ENCODE measurements around the gene ZCCHC24. TPM values are rescaled to one million over a fixed set of nuclear protein-coding genes. Genes with fewer than 3 reads are reported as not detected.

Gene ZCCHC24
- total RNA-seq, 1 donor from 2014 or later = 31.8 TPM

DNA sequence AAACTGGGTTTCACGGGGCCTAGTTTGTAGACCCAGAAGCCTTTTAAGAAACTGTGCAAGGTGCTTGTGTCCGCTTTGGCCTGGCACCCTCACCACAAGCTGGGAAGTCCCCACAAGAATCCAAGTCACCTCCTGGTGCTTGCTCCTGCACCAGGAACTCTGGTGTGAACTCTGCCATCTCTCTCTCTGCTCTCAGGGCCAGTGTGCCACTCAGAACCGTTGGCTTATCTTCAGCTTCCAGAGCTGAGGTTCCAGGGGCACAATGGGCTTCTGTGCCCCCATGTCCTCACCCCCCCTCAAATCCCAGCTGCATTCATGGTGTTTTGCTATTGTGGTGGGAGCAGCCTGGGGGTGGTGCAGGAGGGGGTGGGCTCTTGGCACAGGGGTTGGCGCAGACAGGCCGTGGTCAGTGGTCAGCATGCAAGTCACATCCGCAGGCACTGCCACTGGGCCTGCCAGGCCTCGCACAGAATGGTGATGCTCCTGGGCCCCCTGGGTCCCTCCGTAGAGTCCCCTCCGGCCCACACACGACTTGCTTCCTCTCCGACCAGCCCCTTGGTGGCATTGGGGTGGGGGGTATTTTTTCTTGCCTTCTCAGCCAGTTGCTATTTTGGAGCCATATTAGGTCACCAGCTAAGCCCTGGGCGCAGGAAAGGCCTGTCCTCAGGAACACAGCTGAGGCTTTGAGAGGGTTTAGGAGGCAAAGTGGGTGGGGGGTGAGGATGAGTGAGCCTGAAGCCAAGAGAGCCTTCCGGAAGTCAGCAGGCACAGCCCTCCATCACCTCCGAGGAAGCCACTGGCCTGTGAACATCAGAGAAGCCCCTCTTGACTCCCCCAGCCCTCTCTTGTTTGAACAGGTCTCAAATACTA lies 3.0 kb downstream of the ZCCHC24 start:
- Mint-ChIP-seq H3K9me3 (no peaks in the 10 kb centered on the region), H3K4me3 (peak overlapping the region; percentile 86), H3K27ac (no peak overlapping the region), H3K36me3 (no peaks in the 10 kb centered on the region), H3K4me1 (peaks cover 41% of the 10 kb centered on the region), H3K27me3 (ENCODE audit: low read depth) (peaks cover 2% of the 10 kb centered on the region)
- DNase-seq (ENCODE audit: low spot score in 2 of 2, unreplicated experiment in 2 of 2) = no peak
- TF ChIP-seq, protein P1, sequence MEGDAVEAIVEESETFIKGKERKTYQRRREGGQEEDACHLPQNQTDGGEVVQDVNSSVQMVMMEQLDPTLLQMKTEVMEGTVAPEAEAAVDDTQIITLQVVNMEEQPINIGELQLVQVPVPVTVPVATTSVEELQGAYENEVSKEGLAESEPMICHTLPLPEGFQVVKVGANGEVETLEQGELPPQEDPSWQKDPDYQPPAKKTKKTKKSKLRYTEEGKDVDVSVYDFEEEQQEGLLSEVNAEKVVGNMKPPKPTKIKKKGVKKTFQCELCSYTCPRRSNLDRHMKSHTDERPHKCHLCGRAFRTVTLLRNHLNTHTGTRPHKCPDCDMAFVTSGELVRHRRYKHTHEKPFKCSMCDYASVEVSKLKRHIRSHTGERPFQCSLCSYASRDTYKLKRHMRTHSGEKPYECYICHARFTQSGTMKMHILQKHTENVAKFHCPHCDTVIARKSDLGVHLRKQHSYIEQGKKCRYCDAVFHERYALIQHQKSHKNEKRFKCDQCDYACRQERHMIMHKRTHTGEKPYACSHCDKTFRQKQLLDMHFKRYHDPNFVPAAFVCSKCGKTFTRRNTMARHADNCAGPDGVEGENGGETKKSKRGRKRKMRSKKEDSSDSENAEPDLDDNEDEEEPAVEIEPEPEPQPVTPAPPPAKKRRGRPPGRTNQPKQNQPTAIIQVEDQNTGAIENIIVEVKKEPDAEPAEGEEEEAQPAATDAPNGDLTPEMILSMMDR (IDR thresholded peaks at IDR 0.05; ENCODE audit: unreplicated experiment) = no peak

DNA sequence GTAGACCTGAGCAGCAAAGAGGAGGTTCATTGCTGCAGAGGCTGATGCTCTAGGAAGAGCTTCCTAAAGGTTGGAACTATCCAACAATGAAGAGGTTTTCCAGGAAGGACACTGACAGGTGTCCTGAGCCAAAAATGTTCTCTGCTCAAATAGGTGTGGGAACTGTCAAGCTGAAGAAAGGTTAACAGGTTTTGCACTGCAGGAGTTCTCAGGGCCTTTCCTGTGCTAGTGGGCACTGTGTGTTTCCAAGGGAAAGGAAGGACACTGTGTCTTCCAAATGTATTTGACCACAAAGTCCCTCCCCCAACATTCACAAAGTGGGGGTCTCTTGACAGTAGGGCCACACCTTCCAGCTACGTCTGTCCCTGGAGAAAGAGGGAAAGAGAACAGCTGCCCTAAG lies 4.0 kb downstream of the ZCCHC24 start:
- Mint-ChIP-seq H3K27me3 (ENCODE audit: low read depth) (peaks cover 2% of the 10 kb centered on the region), H3K27ac (no peak overlapping the region), H3K4me1 (peaks cover 35% of the 10 kb centered on the region), H3K36me3 (no peaks in the 10 kb centered on the region), H3K9me3 (no peaks in the 10 kb centered on the region), H3K4me3 (no peak overlapping the region)
- DNase-seq (ENCODE audit: low spot score in 2 of 2, unreplicated experiment in 2 of 2) = no peak
- TF ChIP-seq, protein P1 (IDR thresholded peaks at IDR 0.05; ENCODE audit: unreplicated experiment) = no peak

DNA sequence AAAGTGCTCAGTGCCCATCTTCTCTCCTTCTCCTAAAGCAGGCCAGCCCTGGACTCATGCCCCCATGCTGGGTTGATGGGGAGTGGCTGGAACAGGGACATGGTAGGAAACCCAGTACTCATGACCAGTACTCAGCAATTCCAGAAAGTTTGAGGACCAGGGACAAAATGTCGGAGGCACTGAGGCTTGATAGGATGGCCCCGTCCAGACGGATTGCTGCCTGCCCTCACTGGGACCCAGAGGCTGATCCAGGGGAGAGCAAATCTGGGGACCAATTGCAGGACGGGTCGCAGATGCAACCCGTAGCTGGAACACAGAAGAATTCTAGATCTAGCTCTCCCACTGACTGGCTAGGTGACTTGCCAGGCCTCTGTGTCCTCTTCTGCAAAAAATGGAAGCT lies 5.1 kb downstream of the ZCCHC24 start:
- Mint-ChIP-seq H3K27ac (no peak overlapping the region), H3K4me1 (peaks cover 43% of the 10 kb centered on the region), H3K4me3 (no peak overlapping the region), H3K9me3 (no peaks in the 10 kb centered on the region), H3K27me3 (ENCODE audit: low read depth) (peaks cover 2% of the 10 kb centered on the region), H3K36me3 (no peaks in the 10 kb centered on the region)
- TF ChIP-seq, protein P1 (IDR thresholded peaks at IDR 0.05; ENCODE audit: unreplicated experiment) = no peak
- DNase-seq (ENCODE audit: low spot score in 2 of 2, unreplicated experiment in 2 of 2) = no peak

DNA sequence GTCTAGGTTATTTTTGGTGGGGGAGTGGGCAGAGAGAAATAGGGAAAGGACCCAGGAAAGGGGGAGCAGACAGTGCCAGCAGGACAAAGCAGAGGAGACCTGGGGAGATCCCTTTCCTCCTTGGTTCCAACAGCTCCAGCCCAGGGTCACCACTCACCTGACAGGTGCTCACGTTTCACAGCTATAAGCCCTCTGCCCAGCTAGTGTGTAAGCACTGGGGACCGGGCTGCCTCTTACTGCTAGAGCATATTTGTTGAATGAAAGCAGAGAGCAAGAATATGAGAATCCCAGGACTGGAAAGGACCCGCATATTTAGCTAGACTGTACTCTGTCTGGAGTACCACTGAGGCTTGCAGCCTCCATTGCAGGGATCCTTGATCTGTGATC lies 6.7 kb downstream of the ZCCHC24 start:
- DNase-seq (ENCODE audit: low spot score in 2 of 2, unreplicated experiment in 2 of 2) = no peak
- H3K36me3 Mint-ChIP-seq = no peaks in the 10 kb centered on the region
- H3K9me3 Mint-ChIP-seq = no peaks in the 10 kb centered on the region
- no peak overlapping the region for H3K27ac Mint-ChIP-seq
- H3K4me3 Mint-ChIP-seq = no peak overlapping the region
- peaks cover 50% of the 10 kb centered on the region for H3K4me1 Mint-ChIP-seq
- peaks cover 2% of the 10 kb centered on the region for H3K27me3 Mint-ChIP-seq (ENCODE audit: low read depth)
- TF ChIP-seq, protein P1 (IDR thresholded peaks at IDR 0.05; ENCODE audit: unreplicated experiment) = no peak

DNA sequence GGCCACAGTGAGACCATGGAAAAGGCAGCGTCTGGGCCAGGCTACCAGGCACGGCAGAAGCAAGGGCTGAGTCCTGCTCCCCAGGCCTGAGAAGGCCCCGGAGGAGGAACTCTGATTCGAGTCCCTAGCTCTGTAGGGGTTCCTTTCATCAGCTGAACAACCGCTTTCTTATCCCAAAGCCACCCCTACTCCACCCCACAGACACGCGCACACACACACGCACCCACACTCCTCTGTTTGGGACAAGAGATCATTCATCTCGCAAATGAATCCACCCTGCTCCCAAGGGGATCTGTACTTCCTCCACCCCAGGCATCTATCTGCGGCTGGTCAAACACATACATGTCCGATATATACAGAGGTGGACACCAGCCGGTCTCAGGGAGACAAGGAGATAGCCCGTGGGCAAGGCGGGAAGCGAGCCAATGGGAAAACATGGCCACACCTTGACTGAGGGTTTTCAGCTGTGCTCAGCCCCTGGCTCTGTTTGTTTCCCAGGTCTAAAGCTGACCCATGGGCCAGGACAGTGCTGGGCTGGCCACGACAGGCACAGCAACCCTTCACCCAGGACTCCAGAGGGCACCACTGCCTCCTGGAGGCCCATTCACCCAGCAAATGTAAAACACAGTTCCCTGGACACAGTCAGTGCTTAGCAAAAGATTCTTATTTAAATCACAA lies 7.3 kb downstream of the ZCCHC24 start:
- DNase-seq (ENCODE audit: low spot score in 2 of 2, unreplicated experiment in 2 of 2) = no peak
- H3K36me3 Mint-ChIP-seq = no peaks in the 10 kb centered on the region
- TF ChIP-seq, protein P1 (IDR thresholded peaks at IDR 0.05; ENCODE audit: unreplicated experiment) = no peak
- no peaks in the 10 kb centered on the region for H3K27me3 Mint-ChIP-seq (ENCODE audit: low read depth)
- no peak overlapping the region for H3K27ac Mint-ChIP-seq
- no peaks in the 10 kb centered on the region for H3K9me3 Mint-ChIP-seq
- peaks cover 51% of the 10 kb centered on the region for H3K4me1 Mint-ChIP-seq
- H3K4me3 Mint-ChIP-seq = no peak overlapping the region
